ENCODE results near the gene PRKRA.

PRKRA gene

DNA sequence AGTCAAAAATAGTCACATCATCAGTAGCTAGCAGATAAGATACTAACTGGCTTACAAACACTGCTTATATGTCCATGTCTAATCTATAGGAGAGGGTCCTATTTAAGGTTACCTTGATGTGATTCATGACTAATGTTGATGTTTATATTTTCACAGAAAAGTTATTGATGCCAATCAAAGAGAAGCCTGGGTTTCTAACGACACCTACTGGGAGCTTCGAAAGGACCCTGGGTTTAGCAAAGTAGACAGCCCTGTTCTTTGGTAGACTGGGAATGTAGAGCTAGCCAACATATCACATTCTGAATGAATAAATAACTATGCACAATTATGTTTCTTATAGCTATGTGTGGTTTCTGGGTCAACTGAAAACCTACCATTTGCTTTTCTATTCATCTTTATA lies 55.7 kb downstream of the PRKRA start:
- H3K27me3 ChIP-seq (ENCODE audit: control insufficient read depth in 1 of 2, insufficient read depth in 2 of 2, low read length in 2 of 2), result no peaks in the 10 kb centered on the region
- no peak overlapping the region for H3K4me3 ChIP-seq (ENCODE audit: low read length in 2 of 2)
- no peak overlapping the region for H3K9ac ChIP-seq (ENCODE audit: low read length in 2 of 2)
- no peaks in the 10 kb centered on the region for H3K4me1 ChIP-seq (ENCODE audit: control insufficient read depth, insufficient read depth, low read length)
- H3K27ac ChIP-seq (ENCODE audit: low read length), result no peak overlapping the region
- H3K9me3 ChIP-seq (ENCODE audit: control insufficient read depth in 2 of 2, low read length in 2 of 2), result no peaks in the 10 kb centered on the region
- peaks cover 0 to 1% of the 10 kb centered on the region in 2 donors for H3K36me3 ChIP-seq (ENCODE audit: control insufficient read depth in 2 of 2, insufficient read depth in 2 of 2, low read length in 2 of 2)

GRCh38 chr2:178394859-178395258 lies 56.1 kb downstream of the PRKRA start:
- peaks cover 0 to 2% of the 10 kb centered on the region in 2 donors for H3K36me3 ChIP-seq (ENCODE audit: control insufficient read depth in 2 of 2, insufficient read depth in 2 of 2, low read length in 2 of 2)
- no peaks in the 10 kb centered on the region for H3K4me1 ChIP-seq (ENCODE audit: control insufficient read depth, insufficient read depth, low read length)
- no peaks in the 10 kb centered on the region for H3K9me3 ChIP-seq (ENCODE audit: control insufficient read depth in 2 of 2, low read length in 2 of 2)
- H3K9ac ChIP-seq (ENCODE audit: low read length in 2 of 2), result no peak overlapping the region
- H3K27ac ChIP-seq (ENCODE audit: low read length), result no peak overlapping the region
- no peaks in the 10 kb centered on the region for H3K27me3 ChIP-seq (ENCODE audit: control insufficient read depth in 1 of 2, insufficient read depth in 2 of 2, low read length in 2 of 2)
- no peak overlapping the region for H3K4me3 ChIP-seq (ENCODE audit: low read length in 2 of 2)

GRCh38 chr2:178392215-178392614 lies 58.8 kb downstream of the PRKRA start:
- no peak overlapping the region for H3K27ac ChIP-seq (ENCODE audit: low read length)
- H3K9ac ChIP-seq (ENCODE audit: low read length in 2 of 2), result no peak overlapping the region
- H3K27me3 ChIP-seq (ENCODE audit: control insufficient read depth in 1 of 2, insufficient read depth in 2 of 2, low read length in 2 of 2), result no peaks in the 10 kb centered on the region
- no peaks in the 10 kb centered on the region for H3K9me3 ChIP-seq (ENCODE audit: control insufficient read depth in 2 of 2, low read length in 2 of 2)
- no peaks in the 10 kb centered on the region for H3K4me1 ChIP-seq (ENCODE audit: control insufficient read depth, insufficient read depth, low read length)
- H3K4me3 ChIP-seq (ENCODE audit: low read length in 2 of 2), result no peak overlapping the region
- peaks cover 0 to 3% of the 10 kb centered on the region in 2 donors for H3K36me3 ChIP-seq (ENCODE audit: control insufficient read depth in 2 of 2, insufficient read depth in 2 of 2, low read length in 2 of 2)

DNA sequence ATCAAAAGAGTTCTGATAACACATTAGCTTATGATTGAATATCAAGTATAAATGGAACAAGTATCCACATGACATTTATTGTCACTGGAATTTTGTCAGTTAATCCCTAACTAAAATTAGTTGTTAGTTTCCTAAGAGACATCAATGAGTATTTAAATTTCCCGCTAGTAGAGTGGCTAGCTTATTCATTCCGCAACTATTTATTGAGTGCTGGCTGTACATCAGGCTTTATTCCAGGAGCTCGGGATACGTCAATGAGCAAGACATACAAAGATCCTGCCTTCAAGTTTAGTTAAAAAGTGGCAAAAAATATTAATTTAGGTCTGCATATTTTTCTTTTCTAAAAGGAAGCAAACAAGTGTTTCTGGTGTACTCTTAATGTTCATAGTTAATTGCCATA lies 59.3 kb downstream of the PRKRA start:
- H3K36me3 ChIP-seq (ENCODE audit: control insufficient read depth in 2 of 2, insufficient read depth in 2 of 2, low read length in 2 of 2), result peaks cover 0 to 4% of the 10 kb centered on the region in 2 donors
- H3K4me1 ChIP-seq (ENCODE audit: control insufficient read depth, insufficient read depth, low read length), result no peaks in the 10 kb centered on the region
- no peaks in the 10 kb centered on the region for H3K27me3 ChIP-seq (ENCODE audit: control insufficient read depth in 1 of 2, insufficient read depth in 2 of 2, low read length in 2 of 2)
- no peak overlapping the region for H3K9ac ChIP-seq (ENCODE audit: low read length in 2 of 2)
- no peak overlapping the region for H3K4me3 ChIP-seq (ENCODE audit: low read length in 2 of 2)
- H3K9me3 ChIP-seq (ENCODE audit: control insufficient read depth in 2 of 2, low read length in 2 of 2), result no peaks in the 10 kb centered on the region
- no peak overlapping the region for H3K27ac ChIP-seq (ENCODE audit: low read length)

DNA sequence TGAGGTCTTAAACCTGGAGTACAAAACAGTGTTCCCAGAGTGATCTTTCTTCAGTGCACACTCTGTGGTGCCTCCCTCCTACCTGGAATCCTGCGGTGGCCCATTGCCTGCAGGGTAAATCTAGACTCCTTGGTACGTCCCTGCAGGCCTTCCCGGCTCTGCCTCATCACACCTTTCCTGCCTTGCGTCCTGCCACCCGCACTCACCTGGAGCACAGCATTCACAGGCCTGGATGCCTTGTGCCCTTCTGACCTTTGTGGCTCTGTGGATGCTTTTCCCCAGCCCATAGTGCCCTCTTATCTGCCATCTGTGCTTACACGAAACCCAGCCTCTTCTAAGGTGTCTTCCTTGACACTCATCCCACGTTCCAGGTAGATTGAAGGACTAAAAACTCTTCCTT lies 62.7 kb downstream of the PRKRA start:
- Histone ChIP-seq H3K27me3 (ENCODE audit: control insufficient read depth in 1 of 2, insufficient read depth in 2 of 2, low read length in 2 of 2) (no peaks in the 10 kb centered on the region), H3K4me1 (ENCODE audit: control insufficient read depth, insufficient read depth, low read length) (no peaks in the 10 kb centered on the region), H3K36me3 (ENCODE audit: control insufficient read depth in 2 of 2, insufficient read depth in 2 of 2, low read length in 2 of 2) (peaks cover 0 to 6% of the 10 kb centered on the region in 2 donors), H3K4me3 (ENCODE audit: low read length in 2 of 2) (no peak overlapping the region), H3K9ac (ENCODE audit: low read length in 2 of 2) (no peak overlapping the region), H3K9me3 (ENCODE audit: control insufficient read depth in 2 of 2, low read length in 2 of 2) (no peaks in the 10 kb centered on the region), H3K27ac (ENCODE audit: low read length) (no peak overlapping the region)

DNA sequence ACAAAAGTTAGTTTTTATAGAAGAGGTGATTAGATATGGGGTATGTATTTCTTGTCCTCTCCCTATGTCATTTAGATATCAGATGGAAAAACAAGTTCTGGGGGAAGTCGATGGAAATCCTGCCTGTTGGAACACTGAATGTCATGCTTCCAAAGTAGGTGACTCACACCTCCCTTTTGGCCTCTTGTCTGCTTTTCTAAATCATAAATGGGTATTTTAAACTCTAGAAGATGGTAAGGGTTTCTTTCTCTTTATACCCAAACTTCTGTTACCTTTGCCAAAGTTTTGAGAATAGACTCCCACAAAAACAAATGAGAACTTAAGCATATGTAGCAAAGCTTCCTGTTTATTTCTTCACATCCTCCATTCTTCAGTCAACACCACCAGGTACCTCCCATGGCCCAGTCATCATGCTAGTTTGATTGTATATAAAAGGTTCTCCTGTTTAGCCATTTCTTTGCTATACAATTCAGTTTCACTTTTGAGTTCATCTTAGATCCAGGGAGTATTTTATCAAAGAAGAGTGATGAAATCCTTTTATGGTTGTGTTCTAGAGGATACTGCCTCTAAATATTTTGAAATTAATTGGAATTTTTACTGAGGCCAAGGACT lies 63.9 kb downstream of the PRKRA start:
- Histone ChIP-seq H3K27me3 (ENCODE audit: control insufficient read depth in 1 of 2, insufficient read depth in 2 of 2, low read length in 2 of 2) (no peaks in the 10 kb centered on the region), H3K4me1 (ENCODE audit: control insufficient read depth, insufficient read depth, low read length) (no peaks in the 10 kb centered on the region), H3K36me3 (ENCODE audit: control insufficient read depth in 2 of 2, insufficient read depth in 2 of 2, low read length in 2 of 2) (peaks cover 4 to 10% of the 10 kb centered on the region in 2 donors), H3K9ac (ENCODE audit: low read length in 2 of 2) (no peak overlapping the region), H3K27ac (ENCODE audit: low read length) (no peak overlapping the region), H3K4me3 (ENCODE audit: low read length in 2 of 2) (no peak overlapping the region), H3K9me3 (ENCODE audit: control insufficient read depth in 2 of 2, low read length in 2 of 2) (no peaks in the 10 kb centered on the region)

DNA sequence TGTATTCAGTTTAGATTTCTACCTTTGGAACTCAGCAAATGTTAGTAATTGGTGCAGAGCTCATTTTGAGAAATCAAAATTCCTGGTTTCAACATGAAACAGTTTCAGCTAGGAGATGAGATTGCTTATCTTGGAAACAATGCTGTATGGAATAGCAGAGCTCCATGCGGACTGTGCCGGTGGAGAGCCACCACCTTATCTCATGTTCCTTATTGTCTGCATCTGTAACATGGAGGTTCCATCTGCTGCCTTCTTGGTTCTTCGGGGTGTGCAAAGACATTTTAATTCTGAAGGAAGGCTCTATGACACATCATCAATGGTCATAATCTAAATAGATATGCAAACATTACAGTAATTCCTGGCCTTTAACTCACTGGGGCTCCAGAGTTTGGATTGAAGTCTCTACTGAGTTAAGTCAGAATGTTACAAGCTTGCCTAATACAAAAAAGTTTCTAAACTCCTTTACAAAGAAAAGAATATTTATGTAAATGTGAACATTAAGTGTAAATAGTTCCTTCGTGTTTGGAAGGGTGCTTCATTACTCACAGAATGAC lies 65.3 kb downstream of the PRKRA start:
- Histone ChIP-seq H3K27me3 (ENCODE audit: control insufficient read depth in 1 of 2, insufficient read depth in 2 of 2, low read length in 2 of 2) (no peaks in the 10 kb centered on the region), H3K4me1 (ENCODE audit: control insufficient read depth, insufficient read depth, low read length) (no peaks in the 10 kb centered on the region), H3K27ac (ENCODE audit: low read length) (no peak overlapping the region), H3K4me3 (ENCODE audit: low read length in 2 of 2) (no peak overlapping the region), H3K36me3 (ENCODE audit: control insufficient read depth in 2 of 2, insufficient read depth in 2 of 2, low read length in 2 of 2) (peaks cover 4 to 10% of the 10 kb centered on the region in 2 donors), H3K9me3 (ENCODE audit: control insufficient read depth in 2 of 2, low read length in 2 of 2) (no peaks in the 10 kb centered on the region), H3K9ac (ENCODE audit: low read length in 2 of 2) (no peak overlapping the region)

GRCh38 chr2:178383718-178384117 lies 67.3 kb downstream of the PRKRA start:
- H3K4me3 ChIP-seq (ENCODE audit: low read length in 2 of 2), result no peak overlapping the region
- H3K36me3 ChIP-seq (ENCODE audit: control insufficient read depth in 2 of 2, insufficient read depth in 2 of 2, low read length in 2 of 2), result peaks cover 4 to 8% of the 10 kb centered on the region in 2 donors
- H3K4me1 ChIP-seq (ENCODE audit: control insufficient read depth, insufficient read depth, low read length), result no peaks in the 10 kb centered on the region

More at GRCh38 chr2:178383718-178384117, 67.3 kb downstream of the PRKRA start:
- no peaks in the 10 kb centered on the region for H3K9me3 ChIP-seq (ENCODE audit: control insufficient read depth in 2 of 2, low read length in 2 of 2)
- no peaks in the 10 kb centered on the region for H3K27me3 ChIP-seq (ENCODE audit: control insufficient read depth in 1 of 2, insufficient read depth in 2 of 2, low read length in 2 of 2)
- H3K27ac ChIP-seq (ENCODE audit: low read length), result no peak overlapping the region
- H3K9ac ChIP-seq (ENCODE audit: low read length in 2 of 2), result no peak overlapping the region
